ENCODE results near the gene BAZ1B.

GRCh38 chr7:73442903-73443500 lies 79.1 kb downstream of the BAZ1B start:
- TF ChIP-seq, protein P1, sequence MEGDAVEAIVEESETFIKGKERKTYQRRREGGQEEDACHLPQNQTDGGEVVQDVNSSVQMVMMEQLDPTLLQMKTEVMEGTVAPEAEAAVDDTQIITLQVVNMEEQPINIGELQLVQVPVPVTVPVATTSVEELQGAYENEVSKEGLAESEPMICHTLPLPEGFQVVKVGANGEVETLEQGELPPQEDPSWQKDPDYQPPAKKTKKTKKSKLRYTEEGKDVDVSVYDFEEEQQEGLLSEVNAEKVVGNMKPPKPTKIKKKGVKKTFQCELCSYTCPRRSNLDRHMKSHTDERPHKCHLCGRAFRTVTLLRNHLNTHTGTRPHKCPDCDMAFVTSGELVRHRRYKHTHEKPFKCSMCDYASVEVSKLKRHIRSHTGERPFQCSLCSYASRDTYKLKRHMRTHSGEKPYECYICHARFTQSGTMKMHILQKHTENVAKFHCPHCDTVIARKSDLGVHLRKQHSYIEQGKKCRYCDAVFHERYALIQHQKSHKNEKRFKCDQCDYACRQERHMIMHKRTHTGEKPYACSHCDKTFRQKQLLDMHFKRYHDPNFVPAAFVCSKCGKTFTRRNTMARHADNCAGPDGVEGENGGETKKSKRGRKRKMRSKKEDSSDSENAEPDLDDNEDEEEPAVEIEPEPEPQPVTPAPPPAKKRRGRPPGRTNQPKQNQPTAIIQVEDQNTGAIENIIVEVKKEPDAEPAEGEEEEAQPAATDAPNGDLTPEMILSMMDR (IDR thresholded peaks at IDR 0.05), result no peak
- TF ChIP-seq POLR2A (IDR thresholded peaks at IDR 0.05) (no peak), POLR2AphosphoS5 (IDR thresholded peaks at IDR 0.05) (no peak)
